Immature natural killer cell (primary cell): ENCODE measurements around the gene MYO1A. TPM values are rescaled to one million over a fixed set of nuclear protein-coding genes. Genes with fewer than 3 reads are reported as not detected.

Source experiments
- DNase-seq, 3 donors: peaks; one replicate each; pipeline ENCODE4 v3.0.0; 2022; ENCODE audit warnings: mixed read lengths in 1 of 3
- H3K27ac Mint-ChIP-seq, 6 donors: one replicate each; pipeline ENCODE4 v1.8.0; 2020; ENCODE audit warnings: mixed read lengths in 6 of 6, mild to moderate bottlenecking in 5 of 6, inconsistent platforms in 4 of 6, moderate library complexity in 3 of 6
- H3K27me3 Mint-ChIP-seq, 3 donors: one replicate each; pipeline ENCODE4 v1.8.0; 2020 to 2021; ENCODE audit warnings: low read depth in 3 of 3, mild to moderate bottlenecking in 3 of 3, mixed read lengths in 3 of 3, moderate library complexity in 3 of 3, inconsistent platforms in 1 of 3
- H3K36me3 Mint-ChIP-seq, 3 donors: one replicate each; pipeline ENCODE4 v1.8.0; 2020; ENCODE audit warnings: mixed read lengths in 3 of 3, inconsistent platforms in 2 of 3, mild to moderate bottlenecking in 2 of 3
- H3K4me1 Mint-ChIP-seq, 2 donors: one replicate each; pipeline ENCODE4 v1.8.0; 2020; ENCODE audit warnings: inconsistent platforms in 2 of 2, mild to moderate bottlenecking in 2 of 2, mixed read lengths in 2 of 2, moderate library complexity in 1 of 2
- H3K4me3 Mint-ChIP-seq, 5 donors: one replicate each; pipeline ENCODE4 v1.8.0; 2020; ENCODE audit warnings: mild to moderate bottlenecking in 5 of 5, mixed read lengths in 5 of 5, inconsistent platforms in 3 of 5, moderate library complexity in 3 of 5
- H3K9me3 Mint-ChIP-seq, 6 donors: one replicate each; pipeline ENCODE4 v1.8.0; 2020; ENCODE audit warnings: mild to moderate bottlenecking in 6 of 6, mixed read lengths in 6 of 6, inconsistent platforms in 4 of 6, moderate library complexity in 3 of 6
- polyA plus RNA-seq, 3 donors: library from polyadenylated mRNA; unstranded; fragments of 300-500 nt; fragmentation: Illumina TruSeq; gene quantifications; one replicate each; pipeline ENCODE4 v1.2.3, GENCODE V29; 2021

MYO1A gene
- polyA plus RNA-seq, 3 donors from 2014 or later: not detected

DNA sequence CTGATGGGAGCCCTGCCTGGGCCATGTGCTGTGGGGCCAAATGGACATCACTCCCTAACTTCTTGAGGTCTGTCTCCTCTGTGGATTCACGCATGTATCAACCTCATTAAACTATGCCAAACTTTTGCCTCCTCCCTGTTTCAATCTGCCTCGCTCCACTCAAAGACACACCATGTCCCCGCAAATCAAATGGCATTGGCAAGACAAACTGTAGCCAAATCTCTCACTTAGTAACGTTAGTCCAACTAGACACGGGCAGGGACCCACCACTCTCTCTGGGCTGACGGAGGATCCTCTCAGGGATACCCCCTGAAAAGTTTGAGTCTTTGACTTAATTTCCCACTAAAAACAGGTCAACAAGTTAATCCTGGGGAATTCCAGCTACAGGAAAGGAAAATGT lies 51.6 kb downstream of the MYO1A start:
- Mint-ChIP-seq H3K4me3 (no peak overlapping the region), H3K36me3 (peaks cover 8 to 20% (median 19%) of the 10 kb centered on the region in 3 donors), H3K9me3 (no peaks in the 10 kb centered on the region), H3K4me1 (peaks cover 10 to 41% of the 10 kb centered on the region in 2 donors), H3K27me3 (peaks cover 0 to 1% (median 0%) of the 10 kb centered on the region in 3 donors), H3K27ac (no peak overlapping the region)
- no peak for DNase-seq

DNA sequence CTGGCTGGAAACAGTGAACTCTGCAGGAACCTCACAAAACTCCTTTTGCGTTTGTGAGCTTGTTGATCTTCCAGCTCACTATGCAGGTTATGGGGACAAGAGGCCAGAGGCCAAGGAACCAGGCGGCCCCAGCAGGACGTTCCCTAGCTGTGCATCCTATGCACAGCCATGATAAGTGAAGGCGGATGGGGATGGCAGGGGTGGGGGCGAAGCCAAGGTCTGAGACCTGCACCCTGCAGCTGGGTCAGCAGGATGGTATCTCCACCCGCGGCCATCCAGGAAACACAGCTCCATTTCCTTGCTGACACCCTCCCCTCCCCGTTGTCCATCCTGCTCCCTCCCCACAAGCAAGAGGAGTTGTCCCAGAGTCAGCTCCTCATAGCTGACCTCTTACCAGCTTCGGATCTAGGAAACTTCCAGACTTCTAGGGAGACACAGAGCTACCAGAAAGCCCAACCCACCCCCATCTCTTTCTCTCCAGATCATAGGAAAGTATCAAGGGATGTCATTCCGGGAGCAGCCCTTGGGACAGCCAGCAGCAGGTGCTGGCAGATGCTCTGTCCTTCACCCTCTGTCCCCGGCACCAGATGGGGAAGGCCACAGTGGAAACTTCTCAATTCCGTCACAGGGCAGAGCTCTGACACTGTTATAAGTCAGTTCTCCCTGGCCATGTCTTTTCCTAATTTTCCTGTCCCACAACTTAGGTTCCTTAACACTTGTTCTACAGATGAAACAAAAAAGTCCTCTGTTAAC lies 53.0 kb downstream of the MYO1A start:
- no peaks in the 10 kb centered on the region for H3K9me3 Mint-ChIP-seq

DNA sequence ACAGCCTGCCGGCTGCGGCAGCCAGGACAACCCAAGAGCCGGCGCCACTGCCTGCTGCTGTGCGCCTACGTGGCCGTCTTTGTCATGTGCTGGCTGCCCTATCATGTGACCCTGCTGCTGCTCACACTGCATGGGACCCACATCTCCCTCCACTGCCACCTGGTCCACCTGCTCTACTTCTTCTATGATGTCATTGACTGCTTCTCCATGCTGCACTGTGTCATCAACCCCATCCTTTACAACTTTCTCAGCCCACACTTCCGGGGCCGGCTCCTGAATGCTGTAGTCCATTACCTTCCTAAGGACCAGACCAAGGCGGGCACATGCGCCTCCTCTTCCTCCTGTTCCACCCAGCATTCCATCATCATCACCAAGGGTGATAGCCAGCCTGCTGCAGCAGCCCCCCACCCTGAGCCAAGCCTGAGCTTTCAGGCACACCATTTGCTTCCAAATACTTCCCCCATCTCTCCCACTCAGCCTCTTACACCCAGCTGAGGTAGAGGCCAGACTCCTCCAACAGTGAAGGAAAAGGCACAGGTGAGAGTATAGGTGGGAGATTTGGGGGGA lies 53.9 kb downstream of the MYO1A start:
- Mint-ChIP-seq H3K36me3 (peaks cover 5 to 15% (median 9%) of the 10 kb centered on the region in 3 donors), H3K4me3 (no peak overlapping the region), H3K27ac (peak overlapping the region in 1 of 6 donors; percentile 0), H3K9me3 (no peaks in the 10 kb centered on the region), H3K27me3 (peaks cover 0 to 5% (median 2%) of the 10 kb centered on the region in 3 donors), H3K4me1 (peaks cover 8 to 32% of the 10 kb centered on the region in 2 donors)
- no peak for DNase-seq

More for the DNA sequence above, 53.0 kb downstream of the MYO1A start:
- H3K36me3 Mint-ChIP-seq: peaks cover 8 to 15% (median 9%) of the 10 kb centered on the region in 3 donors
- H3K4me1 Mint-ChIP-seq: peaks cover 7 to 33% of the 10 kb centered on the region in 2 donors
- H3K27ac Mint-ChIP-seq: no peak overlapping the region
- H3K4me3 Mint-ChIP-seq: no peak overlapping the region
- peaks cover 0 to 2% (median 1%) of the 10 kb centered on the region in 3 donors for H3K27me3 Mint-ChIP-seq
- DNase-seq: no peak

DNA sequence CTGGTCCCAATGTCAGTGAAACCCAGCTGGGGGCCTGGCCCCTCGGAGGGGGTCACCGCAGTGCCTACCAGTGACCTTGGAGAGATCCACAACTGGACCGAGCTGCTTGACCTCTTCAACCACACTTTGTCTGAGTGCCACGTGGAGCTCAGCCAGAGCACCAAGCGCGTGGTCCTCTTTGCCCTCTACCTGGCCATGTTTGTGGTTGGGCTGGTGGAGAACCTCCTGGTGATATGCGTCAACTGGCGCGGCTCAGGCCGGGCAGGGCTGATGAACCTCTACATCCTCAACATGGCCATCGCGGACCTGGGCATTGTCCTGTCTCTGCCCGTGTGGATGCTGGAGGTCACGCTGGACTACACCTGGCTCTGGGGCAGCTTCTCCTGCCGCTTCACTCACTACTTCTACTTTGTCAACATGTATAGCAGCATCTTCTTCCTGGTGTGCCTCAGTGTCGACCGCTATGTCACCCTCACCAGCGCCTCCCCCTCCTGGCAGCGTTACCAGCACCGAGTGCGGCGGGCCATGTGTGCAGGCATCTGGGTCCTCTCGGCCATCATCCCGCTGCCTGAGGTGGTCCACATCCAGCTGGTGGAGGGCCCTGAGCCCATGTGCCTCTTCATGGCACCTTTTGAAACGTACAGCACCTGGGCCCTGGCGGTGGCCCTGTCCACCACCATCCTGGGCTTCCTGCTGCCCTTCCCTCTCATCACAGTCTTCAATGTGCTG lies 54.6 kb downstream of the MYO1A start:
- H3K27ac Mint-ChIP-seq: no peak overlapping the region
- peaks cover 0 to 5% (median 2%) of the 10 kb centered on the region in 3 donors for H3K27me3 Mint-ChIP-seq
- H3K36me3 Mint-ChIP-seq: peaks cover 5 to 15% (median 9%) of the 10 kb centered on the region in 3 donors
- no peaks in the 10 kb centered on the region for H3K9me3 Mint-ChIP-seq
- DNase-seq: no peak
- peaks cover 8 to 27% of the 10 kb centered on the region in 2 donors for H3K4me1 Mint-ChIP-seq
- H3K4me3 Mint-ChIP-seq: no peak overlapping the region

DNA sequence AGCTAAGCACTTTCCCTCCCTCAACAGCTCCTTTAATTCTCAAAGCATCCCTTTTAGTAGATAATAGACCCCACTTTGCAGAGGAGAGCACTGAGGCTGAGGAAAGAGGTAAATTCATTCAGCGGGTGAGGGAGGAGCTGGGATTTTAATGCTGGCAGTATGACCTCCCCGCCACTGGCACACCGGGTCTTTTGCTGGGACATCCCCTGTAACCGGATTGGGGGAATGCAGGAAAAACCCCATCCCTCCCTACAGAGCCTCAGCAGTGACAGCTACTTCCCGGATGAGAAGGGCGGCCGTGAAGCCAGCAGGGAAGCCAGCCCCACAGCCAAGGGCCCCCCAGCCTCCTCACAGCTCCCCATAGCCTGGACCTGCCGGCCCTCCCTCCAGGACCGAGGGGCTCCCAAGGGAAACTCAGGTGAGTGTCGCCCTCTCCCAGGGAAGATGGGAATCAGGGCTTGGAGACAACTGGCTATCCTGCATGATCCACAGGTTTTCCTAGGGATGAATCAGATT lies 55.6 kb downstream of the MYO1A start:
- Mint-ChIP-seq H3K27ac (no peak overlapping the region), H3K36me3 (peaks cover 5 to 15% (median 6%) of the 10 kb centered on the region in 3 donors)

DNA sequence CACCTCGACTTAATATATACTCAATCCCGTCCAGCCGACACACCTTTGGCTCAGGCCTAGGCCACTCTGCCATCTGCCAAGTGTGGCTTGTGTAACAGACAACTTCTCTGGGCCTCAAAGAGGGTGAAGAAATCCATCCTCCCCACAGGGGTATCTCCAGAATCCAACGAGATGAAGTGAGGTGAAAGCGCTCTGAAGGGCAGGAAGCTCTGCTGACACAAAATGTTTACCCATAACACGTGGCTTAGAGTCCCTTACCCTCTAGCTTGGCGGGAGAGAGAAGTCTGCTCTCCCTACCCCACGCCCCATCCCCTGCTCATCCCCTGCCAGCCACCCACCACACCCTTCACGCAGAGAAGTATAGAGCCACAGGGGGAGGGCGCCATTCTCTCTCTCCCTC lies 56.6 kb downstream of the MYO1A start:
- no peak overlapping the region for H3K27ac Mint-ChIP-seq
- peaks cover 4 to 10% (median 5%) of the 10 kb centered on the region in 3 donors for H3K36me3 Mint-ChIP-seq
- H3K9me3 Mint-ChIP-seq: no peaks in the 10 kb centered on the region
- peaks cover 4 to 7% of the 10 kb centered on the region in 2 donors for H3K4me1 Mint-ChIP-seq
- peaks cover 0 to 5% (median 4%) of the 10 kb centered on the region in 3 donors for H3K27me3 Mint-ChIP-seq
- H3K4me3 Mint-ChIP-seq: no peak overlapping the region
- no peak for DNase-seq

More for the DNA sequence above, 55.6 kb downstream of the MYO1A start:
- DNase-seq: no peak
- Mint-ChIP-seq H3K27me3 (peaks cover 0 to 5% (median 4%) of the 10 kb centered on the region in 3 donors), H3K4me1 (peaks cover 8 to 16% of the 10 kb centered on the region in 2 donors), H3K9me3 (no peaks in the 10 kb centered on the region), H3K4me3 (peak overlapping the region in 1 of 5 donors; percentile 3)

DNA sequence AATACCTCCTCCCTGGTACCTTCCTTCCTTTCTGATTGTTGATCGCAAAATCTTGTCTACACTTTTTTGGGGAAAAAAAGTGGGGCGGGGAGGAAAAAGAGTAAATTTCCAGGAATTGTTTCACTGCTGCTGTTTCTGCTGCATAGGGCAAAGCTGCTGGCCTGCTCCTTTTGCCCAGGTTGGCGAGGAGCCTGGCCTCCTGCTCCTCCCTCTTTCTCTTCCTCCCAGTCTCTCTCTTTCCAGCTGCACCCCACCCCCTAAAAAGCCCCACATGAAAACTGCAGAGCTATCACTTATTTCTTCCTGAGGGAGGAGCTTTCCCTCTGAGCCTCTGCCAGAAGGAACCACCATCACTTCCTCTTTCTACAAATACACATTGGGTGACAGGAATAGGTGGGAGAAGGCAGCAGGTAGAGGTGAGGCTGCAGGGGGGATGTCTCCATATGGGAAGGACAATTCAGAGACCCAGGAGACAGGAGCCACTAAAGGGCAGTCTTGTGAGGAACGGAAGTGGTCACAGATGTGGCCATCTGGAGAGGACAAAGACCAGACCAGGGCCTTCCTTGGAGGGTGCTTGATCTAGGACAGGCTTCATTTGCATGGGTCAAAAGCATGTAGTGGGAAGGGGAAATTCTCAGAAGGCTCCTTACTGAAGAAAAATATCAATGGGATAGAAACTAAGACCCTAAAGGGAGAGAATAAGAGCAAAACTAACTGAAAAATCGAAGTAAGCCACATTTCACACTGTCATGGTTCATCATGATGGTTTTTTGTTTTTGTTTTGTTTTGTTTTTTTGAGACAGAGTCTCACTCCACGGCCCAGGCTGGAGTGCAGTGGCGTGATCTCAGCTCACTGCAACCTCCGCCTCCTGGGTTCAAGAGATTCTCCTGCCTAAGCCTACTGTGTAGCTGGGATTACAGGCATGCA lies 58.3 kb downstream of the MYO1A start:
- DNase-seq: no peak
- H3K27me3 Mint-ChIP-seq: peaks cover 0 to 4% (median 3%) of the 10 kb centered on the region in 3 donors
- H3K27ac Mint-ChIP-seq: peak overlapping the region in 1 of 6 donors; percentile 5
- no peak overlapping the region for H3K4me3 Mint-ChIP-seq
- peaks cover 8 to 18% of the 10 kb centered on the region in 2 donors for H3K4me1 Mint-ChIP-seq
- H3K9me3 Mint-ChIP-seq: no peaks in the 10 kb centered on the region
- peaks cover 0 to 10% (median 5%) of the 10 kb centered on the region in 3 donors for H3K36me3 Mint-ChIP-seq

DNA sequence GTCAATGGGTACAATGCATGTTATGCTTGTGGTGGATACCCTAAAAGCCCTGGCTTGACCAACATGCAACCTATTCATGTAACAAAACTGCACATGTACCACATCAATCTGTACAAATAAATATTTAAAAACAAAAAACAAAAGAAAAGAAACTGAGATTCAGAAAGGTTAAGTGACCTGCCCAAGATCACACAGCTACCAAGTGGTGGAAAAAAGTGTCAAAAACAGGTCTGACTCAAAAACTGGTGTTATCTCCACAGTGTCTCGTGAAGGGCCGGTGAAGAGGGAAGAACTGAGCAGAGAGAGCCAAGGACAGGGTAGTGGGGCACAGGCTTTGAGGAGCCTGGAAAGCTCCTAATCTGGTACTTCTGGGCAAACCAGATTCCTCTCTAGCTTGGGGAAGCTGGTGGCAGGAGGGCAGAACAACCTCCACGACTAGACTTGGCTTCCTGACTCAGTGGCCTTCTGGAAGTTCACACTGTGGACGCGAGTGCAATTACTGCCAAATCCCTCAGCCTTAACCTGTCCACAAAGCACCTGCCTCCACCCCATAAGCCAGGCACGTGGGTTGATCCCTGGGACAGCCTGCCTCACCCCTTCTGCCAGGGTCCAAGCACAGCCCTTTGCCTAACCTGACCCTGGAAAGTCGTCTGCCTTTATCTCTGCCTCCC lies 59.1 kb downstream of the MYO1A start:
- Mint-ChIP-seq H3K4me3 (no peak overlapping the region), H3K27ac (no peak overlapping the region), H3K4me1 (peaks cover 8 to 19% of the 10 kb centered on the region in 2 donors), H3K27me3 (peaks cover 0 to 4% (median 3%) of the 10 kb centered on the region in 3 donors), H3K36me3 (peaks cover 0 to 5% (median 4%) of the 10 kb centered on the region in 3 donors), H3K9me3 (no peaks in the 10 kb centered on the region)
- DNase-seq: no peak

DNA sequence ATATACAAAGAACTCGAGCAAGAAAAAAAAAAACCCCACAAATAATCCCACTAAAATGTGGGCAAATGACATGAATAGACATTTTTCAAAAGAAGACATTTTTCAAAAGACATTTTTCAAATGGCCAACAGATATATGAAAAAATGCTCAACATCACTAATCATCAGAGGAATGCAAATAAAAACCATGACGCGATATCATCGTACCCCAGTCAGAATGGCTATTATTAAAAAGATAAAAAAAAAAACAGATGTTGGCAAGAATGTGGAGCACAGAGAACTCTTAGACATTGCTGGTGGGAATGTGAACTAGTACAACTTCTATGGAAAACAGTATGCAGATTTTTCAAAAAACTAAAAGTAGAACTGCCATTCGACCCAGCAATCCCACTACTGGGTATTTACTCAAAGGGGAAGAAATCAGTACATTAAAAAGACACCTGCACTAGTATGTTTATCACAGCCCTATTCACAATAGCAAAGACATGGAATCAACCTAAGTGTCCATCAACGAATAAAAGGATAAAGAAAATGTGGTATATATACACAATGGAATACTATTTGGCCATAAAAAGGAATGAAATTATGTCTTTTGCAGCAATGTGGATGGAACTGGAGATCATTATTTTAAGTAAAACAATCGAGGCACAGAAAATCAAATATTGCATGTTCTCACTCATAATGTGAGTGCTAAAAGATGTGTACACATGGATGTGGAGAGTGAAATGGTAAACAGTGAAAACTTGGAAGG lies 59.9 kb downstream of the MYO1A start:
- no peak for DNase-seq
- Mint-ChIP-seq H3K27me3 (peaks cover 0 to 4% (median 3%) of the 10 kb centered on the region in 3 donors), H3K27ac (no peak overlapping the region), H3K9me3 (no peaks in the 10 kb centered on the region), H3K36me3 (peaks cover 0 to 5% (median 4%) of the 10 kb centered on the region in 3 donors), H3K4me3 (no peak overlapping the region), H3K4me1 (peaks cover 8 to 19% of the 10 kb centered on the region in 2 donors)

DNA sequence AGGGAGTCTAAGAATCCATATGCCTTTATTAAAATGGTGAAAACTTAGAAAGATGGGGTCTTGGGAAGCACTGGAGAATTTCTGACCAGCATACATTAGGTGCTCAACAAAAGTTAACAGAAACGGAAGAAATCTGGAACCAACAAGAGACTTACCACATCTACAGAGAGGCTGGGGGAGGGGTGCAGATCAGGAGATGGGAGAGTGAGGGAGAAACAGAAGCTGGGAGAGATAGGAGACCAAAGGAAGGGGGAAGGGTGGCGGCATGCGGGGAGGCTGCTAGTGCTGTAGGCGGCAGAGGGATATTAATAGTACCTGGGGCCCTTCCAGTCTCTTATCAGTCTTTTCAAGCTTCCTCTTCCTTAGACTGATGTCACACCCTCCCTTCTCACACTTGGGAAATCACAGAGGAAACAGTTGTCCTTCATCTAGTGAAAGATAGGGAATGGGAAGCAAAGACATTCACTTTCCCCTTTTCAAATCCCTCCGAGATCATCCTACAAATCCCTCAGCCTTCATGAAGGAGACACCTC lies 61.7 kb downstream of the MYO1A start:
- H3K36me3 Mint-ChIP-seq: no peaks in the 10 kb centered on the region
- DNase-seq: no peak
- H3K4me3 Mint-ChIP-seq: no peak overlapping the region
- H3K4me1 Mint-ChIP-seq: peaks cover 8 to 19% of the 10 kb centered on the region in 2 donors
- H3K27me3 Mint-ChIP-seq: peaks cover 3 to 5% (median 4%) of the 10 kb centered on the region in 3 donors
- H3K27ac Mint-ChIP-seq: no peak overlapping the region
- H3K9me3 Mint-ChIP-seq: no peaks in the 10 kb centered on the region

DNA sequence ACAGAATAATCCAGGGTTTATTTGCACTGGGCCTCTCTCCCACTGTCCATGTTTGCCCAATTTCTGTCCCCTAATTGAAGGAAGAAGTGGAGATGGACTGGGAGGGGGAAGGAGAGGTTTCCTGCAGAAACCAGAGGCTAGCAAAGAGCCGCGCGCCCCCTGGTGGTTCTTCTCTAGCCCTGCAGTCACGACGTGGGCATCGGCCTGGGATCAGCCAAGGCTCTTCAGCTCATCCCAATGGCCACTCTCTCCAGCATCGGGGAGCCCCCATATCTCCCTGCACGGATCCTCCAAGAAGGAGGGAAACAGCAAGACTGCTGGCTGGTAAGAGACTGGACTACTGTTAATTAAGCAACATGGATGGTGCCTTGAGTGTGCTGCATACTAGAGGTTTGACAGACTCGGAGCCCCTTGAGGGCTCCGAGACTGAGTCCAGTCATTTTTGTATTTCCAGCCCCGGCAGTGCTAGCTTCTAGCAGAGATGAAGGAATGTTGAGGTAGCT lies 62.3 kb downstream of the MYO1A start:
- peak overlapping the region in 3 of 6 donors; percentile 30 to 53 (median 42) for H3K27ac Mint-ChIP-seq
- H3K4me3 Mint-ChIP-seq: peak overlapping the region; percentile 51 to 75 (median 59)
- H3K27me3 Mint-ChIP-seq: peaks cover 3 to 5% (median 3%) of the 10 kb centered on the region in 3 donors
- DNase-seq: peak; percentile 59 to 67 (median 59)
- peaks cover 8 to 19% of the 10 kb centered on the region in 2 donors for H3K4me1 Mint-ChIP-seq
- no peaks in the 10 kb centered on the region for H3K9me3 Mint-ChIP-seq
- no peaks in the 10 kb centered on the region for H3K36me3 Mint-ChIP-seq
